ENCODE results near the gene MBNL1.

GRCh38 chr3:152296382-152296781 lies 27.7 kb downstream of the MBNL1 start:
- TF ChIP-seq EZH2 (optimal IDR thresholded peaks at IDR 0.05; ENCODE audit: low read depth, low read length) (no peak), CTCF (IDR thresholded peaks at IDR 0.05; ENCODE audit: low read length) (no peak), EZH2phosphoT487 (IDR thresholded peaks at IDR 0.05; ENCODE audit: low read length) (no peak)
